Mesendoderm (in vitro differentiated cells): Measurements from ENCODE around the gene SEC14L1.

Experiments
- DNase-seq: peaks from one replicate; pipeline ENCODE4 v3.0.0; 2013
- H2AK5ac ChIP-seq: 2 replicates; pipeline ENCODE4 v1.6.1; 2013; ENCODE audit warnings: low read length, inconsistent platforms
- H2BK120ac ChIP-seq: 2 replicates; pipeline ENCODE4 v1.6.1; 2013; ENCODE audit warnings: low read depth, mild to moderate bottlenecking, low read length, moderate library complexity, mixed read lengths
- H2BK15ac ChIP-seq: replicated peaks from 2 replicates; pipeline ENCODE4 v1.6.1; 2013; ENCODE audit warnings: low read depth, mild to moderate bottlenecking, moderate library complexity
- H2BK5ac ChIP-seq: 2 replicates; pipeline ENCODE4 v1.6.1; 2013; ENCODE audit warnings: low read length, inconsistent platforms
- H3K18ac ChIP-seq: 2 replicates; pipeline ENCODE4 v1.6.1; 2013; ENCODE audit warnings: mild to moderate bottlenecking, low read length, mixed read lengths
- H3K23ac ChIP-seq: one replicate; pipeline ENCODE4 v1.6.1; 2013; ENCODE audit warnings: low read length
- H3K27ac ChIP-seq: 2 replicates; pipeline ENCODE4 v1.5.1; 2013; ENCODE audit warnings: low read depth, mild to moderate bottlenecking, inconsistent platforms, low read length, moderate library complexity
- H3K27me3 ChIP-seq: 2 replicates; pipeline ENCODE4 v1.6.1; 2013; ENCODE audit warnings: low read length, control low read depth, mild to moderate bottlenecking, inconsistent platforms; ENCODE audit not compliant: insufficient read depth, poor library complexity
- H3K36me3 ChIP-seq: 2 replicates; pipeline ENCODE4 v1.6.1; 2013; ENCODE audit warnings: low read length, inconsistent platforms; ENCODE audit not compliant: control insufficient read depth, insufficient read depth
- H3K4ac ChIP-seq: one replicate; pipeline ENCODE4 v1.6.1; 2013; ENCODE audit warnings: low read depth, mild to moderate bottlenecking, low read length, moderate library complexity
- H3K4me1 ChIP-seq: 2 replicates; pipeline ENCODE4 v1.6.1; 2013; ENCODE audit warnings: low read depth, low read length, inconsistent platforms; ENCODE audit not compliant: control insufficient read depth
- H3K4me2 ChIP-seq: 2 replicates; pipeline ENCODE4 v1.6.1; 2013; ENCODE audit warnings: low read length
- H3K4me3 ChIP-seq: 2 replicates; pipeline ENCODE4 v1.5.1; 2013; ENCODE audit warnings: mild to moderate bottlenecking, low read length
- H3K56ac ChIP-seq: one replicate; pipeline ENCODE4 v1.6.1; 2013; ENCODE audit warnings: low read length
- H3K79me1 ChIP-seq: 2 replicates; pipeline ENCODE4 v1.6.1; 2013; ENCODE audit warnings: low read length, inconsistent platforms
- H3K79me2 ChIP-seq: 2 replicates; pipeline ENCODE4 v1.6.1; 2013; ENCODE audit warnings: mild to moderate bottlenecking, low read length; ENCODE audit not compliant: control insufficient read depth, insufficient read depth
- H3K9ac ChIP-seq: 2 replicates; pipeline ENCODE4 v1.6.1; 2013; ENCODE audit warnings: low read length, inconsistent platforms
- H4K5ac ChIP-seq: one replicate; pipeline ENCODE4 v1.6.1; 2013; ENCODE audit warnings: low read length
- H4K8ac ChIP-seq: one replicate; pipeline ENCODE4 v1.6.1; 2013; ENCODE audit warnings: low read depth, mild to moderate bottlenecking, control low read depth, low read length, moderate library complexity
- WGBS: extraction: QIAGEN DNeasy Blood & Tissue Kit; methylation state at CpG from one replicate; pipeline ENCODE4 v1.1.7; 2013; ENCODE audit warnings: low lambda C conversion rate, missing lambda C conversion rate; ENCODE audit not compliant: insufficient coverage; ENCODE audit errors: extremely low coverage; 5-methylcytosine and 5-hydroxymethylcytosine counted together

SEC14L1 gene

GRCh38 chr17:77210946-77211541 is 70.3 kb downstream of the SEC14L1 start:
- H3K4ac ChIP-seq = no peak overlapping the region
- no peak overlapping the region for H3K4me3 ChIP-seq
- H3K79me2 ChIP-seq = no peaks in the 10 kb centered on the region
- H3K4me1 ChIP-seq = no peaks in the 10 kb centered on the region
- no peak overlapping the region for H4K5ac ChIP-seq
- WGBS = no CpG with 5 or more reads among the region's 22 CpGs
- no peak overlapping the region for H4K8ac ChIP-seq
- H3K36me3 ChIP-seq = peaks cover 7% of the 10 kb centered on the region
- H2BK15ac ChIP-seq = no peak overlapping the region
- H3K56ac ChIP-seq = no peak overlapping the region
- no peak overlapping the region for H3K4me2 ChIP-seq
- no peaks in the 10 kb centered on the region for H3K27me3 ChIP-seq
- no peak overlapping the region for H3K18ac ChIP-seq
- no peak overlapping the region for H2BK120ac ChIP-seq
- H3K27ac ChIP-seq = no peak overlapping the region
- DNase-seq = no peak
- no peak overlapping the region for H2AK5ac ChIP-seq
- H3K79me1 ChIP-seq = no peaks in the 10 kb centered on the region
- no peak overlapping the region for H3K9ac ChIP-seq
- H2BK5ac ChIP-seq = no peak overlapping the region
- no peak overlapping the region for H3K23ac ChIP-seq

GRCh38 chr17:77211681-77212080 is 70.9 kb downstream of the SEC14L1 start:
- Histone ChIP-seq H3K79me2 (no peaks in the 10 kb centered on the region), H2AK5ac (no peak overlapping the region), H3K27ac (no peak overlapping the region), H3K27me3 (no peaks in the 10 kb centered on the region), H3K4me3 (no peak overlapping the region), H3K56ac (no peak overlapping the region), H3K9ac (no peak overlapping the region), H2BK120ac (no peak overlapping the region), H3K36me3 (peaks cover 7% of the 10 kb centered on the region), H3K4me2 (no peak overlapping the region), H2BK5ac (no peak overlapping the region), H3K4me1 (no peaks in the 10 kb centered on the region), H4K5ac (no peak overlapping the region), H2BK15ac (no peak overlapping the region), H4K8ac (no peak overlapping the region), H3K18ac (no peak overlapping the region), H3K79me1 (no peaks in the 10 kb centered on the region), H3K23ac (no peak overlapping the region), H3K4ac (no peak overlapping the region)
- no peak for DNase-seq
- no CpG with 5 or more reads among the region's 15 CpGs for WGBS

GRCh38 chr17:77212081-77212832 is 71.5 kb downstream of the SEC14L1 start:
- Histone ChIP-seq H2AK5ac (no peak overlapping the region), H3K4me1 (no peaks in the 10 kb centered on the region), H4K5ac (no peak overlapping the region), H3K4me2 (no peak overlapping the region), H3K27me3 (no peaks in the 10 kb centered on the region), H3K4me3 (no peak overlapping the region), H3K4ac (no peak overlapping the region), H3K79me2 (no peaks in the 10 kb centered on the region), H3K36me3 (peaks cover 7% of the 10 kb centered on the region), H3K56ac (no peak overlapping the region), H2BK5ac (no peak overlapping the region), H2BK120ac (no peak overlapping the region), H3K27ac (no peak overlapping the region), H3K23ac (no peak overlapping the region), H3K9ac (no peak overlapping the region), H3K18ac (no peak overlapping the region), H2BK15ac (no peak overlapping the region), H4K8ac (no peak overlapping the region), H3K79me1 (no peaks in the 10 kb centered on the region)
- DNase-seq = no peak
- no CpG with 5 or more reads among the region's 21 CpGs for WGBS

- Histone ChIP-seq H3K27me3 (no peaks in the 10 kb centered on the region), H2AK5ac (no peak overlapping the region), H3K4me2 (no peak overlapping the region), H3K27ac (no peak overlapping the region), H3K4ac (no peak overlapping the region), H2BK15ac (no peak overlapping the region), H3K4me1 (no peaks in the 10 kb centered on the region), H3K36me3 (peaks cover 7% of the 10 kb centered on the region), H4K5ac (no peak overlapping the region), H3K79me2 (no peaks in the 10 kb centered on the region), H3K4me3 (no peak overlapping the region), H2BK120ac (no peak overlapping the region), H3K56ac (no peak overlapping the region), H4K8ac (no peak overlapping the region), H3K9ac (no peak overlapping the region), H3K23ac (no peak overlapping the region), H3K18ac (no peak overlapping the region), H3K79me1 (no peaks in the 10 kb centered on the region), H2BK5ac (no peak overlapping the region)
- WGBS = no CpG with 5 or more reads among the region's 40 CpGs
- no peak for DNase-seq
Measured at GRCh38 chr17:77212833-77213777, 72.3 kb downstream of the SEC14L1 start.

- Histone ChIP-seq H3K79me2 (no peaks in the 10 kb centered on the region), H3K9ac (no peak overlapping the region), H3K56ac (no peak overlapping the region), H3K4me3 (no peak overlapping the region), H3K36me3 (peaks cover 7% of the 10 kb centered on the region), H3K23ac (no peak overlapping the region), H4K8ac (no peak overlapping the region), H3K27me3 (no peaks in the 10 kb centered on the region), H3K4ac (no peak overlapping the region), H2AK5ac (no peak overlapping the region), H2BK15ac (no peak overlapping the region), H3K4me2 (no peak overlapping the region), H3K79me1 (no peaks in the 10 kb centered on the region), H2BK120ac (no peak overlapping the region), H3K4me1 (no peaks in the 10 kb centered on the region), H3K18ac (no peak overlapping the region), H2BK5ac (no peak overlapping the region), H4K5ac (no peak overlapping the region), H3K27ac (no peak overlapping the region)
- no CpG with 5 or more reads among the region's 17 CpGs for WGBS
- no peak for DNase-seq
Measured at GRCh38 chr17:77213778-77214132, 73.0 kb downstream of the SEC14L1 start.
